Stimulated activated naive CD8-positive, alpha-beta T cell treated with anti-CD3 and anti-CD28 coated beads, Interleukin-15, Interleukin-2, amounts not matched to agents 100 ng/mL and 50 ng/mL, for 24 hours (primary cell): ENCODE results near the gene PHRF1.
A peak's percentile ranks its signal among the peaks of the same experiment; 100 is the strongest.
"Not testable (repeated sequence)": the region's sequence is repeated elsewhere in the genome, so short reads cannot be mapped to it uniquely, and the experiment has no call there.

ENCODE experiments used
- H3K27ac Mint-ChIP-seq: one replicate; pipeline ENCODE4 v1.8.0; 2021; ENCODE audit warnings: mild to moderate bottlenecking, mixed read lengths
- H3K27me3 Mint-ChIP-seq: one replicate; pipeline ENCODE4 v1.8.0; 2021; ENCODE audit warnings: mixed read lengths
- H3K36me3 Mint-ChIP-seq: one replicate; pipeline ENCODE4 v1.8.0; 2021; ENCODE audit warnings: low read depth, mixed read lengths
- H3K4me1 Mint-ChIP-seq: one replicate; pipeline ENCODE4 v1.8.0; 2021; ENCODE audit warnings: low read depth, mixed read lengths
- H3K4me3 Mint-ChIP-seq: one replicate; pipeline ENCODE4 v1.8.0; 2021; ENCODE audit warnings: mild to moderate bottlenecking, mixed read lengths
- H3K9me3 Mint-ChIP-seq: one replicate; pipeline ENCODE4 v1.8.0; 2021; ENCODE audit warnings: mixed read lengths

The PHRF1 gene

GRCh38 chr11:639332-639955 is 63.2 kb downstream of the PHRF1 start:
- Mint-ChIP-seq H3K4me3 (no peak overlapping the region), H3K4me1 (peaks cover 21% of the 10 kb centered on the region), H3K27ac (no peak overlapping the region), H3K9me3 (no peaks in the 10 kb centered on the region), H3K27me3 (peaks cover 26% of the 10 kb centered on the region), H3K36me3 (peaks cover 4% of the 10 kb centered on the region)

GRCh38 chr11:640021-640706 is 63.9 kb downstream of the PHRF1 start:
- H3K27ac Mint-ChIP-seq: peak overlapping the region; percentile 16
- H3K4me1 Mint-ChIP-seq: peaks cover 21% of the 10 kb centered on the region
- H3K4me3 Mint-ChIP-seq: no peak overlapping the region
- peaks cover 4% of the 10 kb centered on the region for H3K36me3 Mint-ChIP-seq
- no peaks in the 10 kb centered on the region for H3K9me3 Mint-ChIP-seq
- peaks cover 26% of the 10 kb centered on the region for H3K27me3 Mint-ChIP-seq

- H3K9me3 Mint-ChIP-seq: no peaks in the 10 kb centered on the region
- H3K36me3 Mint-ChIP-seq: peaks cover 4% of the 10 kb centered on the region
- H3K27me3 Mint-ChIP-seq: peaks cover 18% of the 10 kb centered on the region
- peaks cover 20% of the 10 kb centered on the region for H3K4me1 Mint-ChIP-seq
- H3K27ac Mint-ChIP-seq: no peak overlapping the region
- H3K4me3 Mint-ChIP-seq: no peak overlapping the region
Observed at GRCh38 chr11:641806-642370, 65.6 kb downstream of the PHRF1 start.

- Mint-ChIP-seq H3K36me3 (peaks cover 8% of the 10 kb centered on the region), H3K9me3 (no peaks in the 10 kb centered on the region), H3K27ac (no peak overlapping the region), H3K4me3 (no peak overlapping the region), H3K27me3 (peaks cover 7% of the 10 kb centered on the region), H3K4me1 (peaks cover 12% of the 10 kb centered on the region)
Observed at GRCh38 chr11:643366-643765, 67.1 kb downstream of the PHRF1 start.

- no peak overlapping the region for H3K27ac Mint-ChIP-seq
- peaks cover 7% of the 10 kb centered on the region for H3K4me1 Mint-ChIP-seq
- H3K36me3 Mint-ChIP-seq: peaks cover 8% of the 10 kb centered on the region
- no peak overlapping the region for H3K4me3 Mint-ChIP-seq
- no peaks in the 10 kb centered on the region for H3K9me3 Mint-ChIP-seq
- H3K27me3 Mint-ChIP-seq: peaks cover under 1% of the 10 kb centered on the region
Observed at GRCh38 chr11:643849-644738, 67.8 kb downstream of the PHRF1 start.

- Mint-ChIP-seq H3K4me1 (peaks cover 3% of the 10 kb centered on the region), H3K9me3 (no peaks in the 10 kb centered on the region), H3K36me3 (peaks cover 8% of the 10 kb centered on the region)
Observed at GRCh38 chr11:645536-645935, 69.3 kb downstream of the PHRF1 start.

GRCh38 chr11:646214-646613 is 69.9 kb downstream of the PHRF1 start:
- H3K27me3 Mint-ChIP-seq: no peaks in the 10 kb centered on the region
- no peaks in the 10 kb centered on the region for H3K9me3 Mint-ChIP-seq
- peaks cover 3% of the 10 kb centered on the region for H3K4me1 Mint-ChIP-seq
- H3K36me3 Mint-ChIP-seq: peaks cover 9% of the 10 kb centered on the region
- H3K27ac Mint-ChIP-seq: no peak overlapping the region
- H3K4me3 Mint-ChIP-seq: no peak overlapping the region

More at GRCh38 chr11:645536-645935, 69.3 kb downstream of the PHRF1 start:
- H3K4me3 Mint-ChIP-seq: no peak overlapping the region
- H3K27ac Mint-ChIP-seq: no peak overlapping the region
- no peaks in the 10 kb centered on the region for H3K27me3 Mint-ChIP-seq

- H3K36me3 Mint-ChIP-seq: peaks cover 18% of the 10 kb centered on the region
- not testable (repeated sequence) for H3K4me3 Mint-ChIP-seq
Observed at GRCh38 chr11:647672-648158, 71.4 kb downstream of the PHRF1 start.

GRCh38 chr11:650482-650881 is 74.2 kb downstream of the PHRF1 start:
- peaks cover 18% of the 10 kb centered on the region for H3K36me3 Mint-ChIP-seq
- no peaks in the 10 kb centered on the region for H3K27me3 Mint-ChIP-seq
- H3K4me1 Mint-ChIP-seq: peaks cover 3% of the 10 kb centered on the region
- no peaks in the 10 kb centered on the region for H3K9me3 Mint-ChIP-seq
- no peak overlapping the region for H3K4me3 Mint-ChIP-seq
- H3K27ac Mint-ChIP-seq: no peak overlapping the region

More at GRCh38 chr11:647672-648158, 71.4 kb downstream of the PHRF1 start:
- H3K4me1 Mint-ChIP-seq, H3K9me3 Mint-ChIP-seq, H3K27ac Mint-ChIP-seq, H3K27me3 Mint-ChIP-seq: not testable (repeated sequence)

- not testable (repeated sequence) for H3K4me3 Mint-ChIP-seq, H3K27me3 Mint-ChIP-seq, H3K9me3 Mint-ChIP-seq, H3K27ac Mint-ChIP-seq, H3K4me1 Mint-ChIP-seq
- peaks cover 20% of the 10 kb centered on the region for H3K36me3 Mint-ChIP-seq
Observed at GRCh38 chr11:653136-653535, 76.9 kb downstream of the PHRF1 start.

GRCh38 chr11:653837-654236 is 77.6 kb downstream of the PHRF1 start:
- Mint-ChIP-seq H3K27ac (no peak overlapping the region), H3K36me3 (peaks cover 20% of the 10 kb centered on the region), H3K4me1 (no peaks in the 10 kb centered on the region), H3K27me3 (no peaks in the 10 kb centered on the region), H3K4me3 (no peak overlapping the region), H3K9me3 (no peaks in the 10 kb centered on the region)

GRCh38 chr11:654444-654843 is 78.2 kb downstream of the PHRF1 start:
- H3K27ac Mint-ChIP-seq, H3K27me3 Mint-ChIP-seq, H3K4me3 Mint-ChIP-seq, H3K4me1 Mint-ChIP-seq, H3K9me3 Mint-ChIP-seq: not testable (repeated sequence)
- peaks cover 20% of the 10 kb centered on the region for H3K36me3 Mint-ChIP-seq

GRCh38 chr11:655036-655726 is 78.9 kb downstream of the PHRF1 start:
- H3K4me1 Mint-ChIP-seq: no peaks in the 10 kb centered on the region
- H3K4me3 Mint-ChIP-seq: no peak overlapping the region
- no peaks in the 10 kb centered on the region for H3K9me3 Mint-ChIP-seq
- H3K36me3 Mint-ChIP-seq: peaks cover 24% of the 10 kb centered on the region
- H3K27ac Mint-ChIP-seq: no peak overlapping the region
- no peaks in the 10 kb centered on the region for H3K27me3 Mint-ChIP-seq

GRCh38 chr11:656426-656825 is 80.2 kb downstream of the PHRF1 start:
- no peaks in the 10 kb centered on the region for H3K27me3 Mint-ChIP-seq
- H3K4me1 Mint-ChIP-seq: no peaks in the 10 kb centered on the region
- H3K4me3 Mint-ChIP-seq: no peak overlapping the region
- peaks cover 21% of the 10 kb centered on the region for H3K36me3 Mint-ChIP-seq
- H3K27ac Mint-ChIP-seq: no peak overlapping the region
- H3K9me3 Mint-ChIP-seq: no peaks in the 10 kb centered on the region
